HCT116 (cell line): ENCODE measurements around the gene C3orf70.

ENCODE experiments used
- CBX3 ChIP-seq: IDR thresholded peaks from 2 replicates; pipeline ENCODE4 v1.6.1; 2012; ENCODE audit warnings: low read depth
- EGR1 ChIP-seq: IDR thresholded peaks from 2 replicates; pipeline ENCODE4 v1.6.1; 2012; ENCODE audit warnings: low read depth
- EZH2 ChIP-seq: fragments of 200-600 bp; sonication (generic); IDR thresholded peaks from 2 replicates; pipeline ENCODE4 v1.6.1; 2017; ENCODE audit warnings: antibody characterized with exemption, mixed run types
- EZH2phosphoT487 ChIP-seq: fragments of 200-600 bp; IDR thresholded peaks from 2 replicates; pipeline ENCODE4 v1.6.1; 2018; ENCODE audit warnings: antibody characterized with exemption, borderline replicate concordance
- FOSL1 ChIP-seq: IDR thresholded peaks from 2 replicates; pipeline ENCODE4 v1.6.1; 2012; ENCODE audit warnings: low read depth
- POLR2A ChIP-seq: IDR thresholded peaks from 2 replicates; pipeline ENCODE4 v1.7.0; 2011; ENCODE audit warnings: borderline replicate concordance; ENCODE audit not compliant: insufficient read depth, insufficient read length; ENCODE audit errors: extremely low read depth
- POLR2AphosphoS5 ChIP-seq: IDR thresholded peaks from 2 replicates; pipeline ENCODE4 v1.6.1; 2011; ENCODE audit warnings: mild to moderate bottlenecking, low read depth, low read length, moderate library complexity
- SRF ChIP-seq: IDR thresholded peaks from 2 replicates; pipeline ENCODE4 v1.6.1; 2012; ENCODE audit warnings: low read depth
- TF ChIP-seq, protein P1 (sequence below), 3 experiments: fragments of 200-600 bp in 1 of 3; sonication (generic) in 1 of 3; IDR thresholded peaks in 2 of 3; conservative IDR thresholded peaks in 1 of 3; 2 replicates each; pipeline ENCODE4 v1.5.1; 2012 to 2017; ENCODE audit warnings: low read depth in 2 of 3, low read length in 2 of 3, antibody characterized with exemption in 1 of 3, borderline replicate concordance in 1 of 3, control low read depth in 1 of 3, mild to moderate bottlenecking in 1 of 3, mixed read lengths in 1 of 3, mixed run types in 1 of 3, moderate library complexity in 1 of 3; ENCODE audit not compliant: insufficient read depth in 1 of 3
- TF ChIP-seq, protein P2 (sequence below): IDR thresholded peaks from 2 replicates; pipeline ENCODE4 v1.6.1; 2012

DNA sequence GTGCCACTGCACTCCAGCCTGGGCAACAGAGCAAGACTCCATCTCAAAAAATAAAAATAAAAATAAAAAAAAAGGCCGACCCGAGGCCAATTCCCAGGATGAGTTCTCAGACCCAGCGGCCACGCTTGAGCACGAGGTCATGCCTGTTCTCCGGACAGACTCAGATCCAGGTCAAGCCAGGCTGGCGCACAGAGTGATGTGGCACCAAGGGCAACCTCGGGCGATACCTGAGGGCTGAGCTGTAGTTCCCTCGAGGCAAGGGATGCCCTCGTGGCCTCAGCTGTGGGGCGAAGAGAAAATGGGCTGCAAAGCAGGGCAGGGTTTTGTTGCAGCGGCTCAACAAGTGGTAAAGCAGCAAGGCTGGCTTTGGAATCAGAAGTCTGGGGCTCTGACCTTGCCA is 77.3 kb downstream of the C3orf70 start:
- TF ChIP-seq, protein P1, sequence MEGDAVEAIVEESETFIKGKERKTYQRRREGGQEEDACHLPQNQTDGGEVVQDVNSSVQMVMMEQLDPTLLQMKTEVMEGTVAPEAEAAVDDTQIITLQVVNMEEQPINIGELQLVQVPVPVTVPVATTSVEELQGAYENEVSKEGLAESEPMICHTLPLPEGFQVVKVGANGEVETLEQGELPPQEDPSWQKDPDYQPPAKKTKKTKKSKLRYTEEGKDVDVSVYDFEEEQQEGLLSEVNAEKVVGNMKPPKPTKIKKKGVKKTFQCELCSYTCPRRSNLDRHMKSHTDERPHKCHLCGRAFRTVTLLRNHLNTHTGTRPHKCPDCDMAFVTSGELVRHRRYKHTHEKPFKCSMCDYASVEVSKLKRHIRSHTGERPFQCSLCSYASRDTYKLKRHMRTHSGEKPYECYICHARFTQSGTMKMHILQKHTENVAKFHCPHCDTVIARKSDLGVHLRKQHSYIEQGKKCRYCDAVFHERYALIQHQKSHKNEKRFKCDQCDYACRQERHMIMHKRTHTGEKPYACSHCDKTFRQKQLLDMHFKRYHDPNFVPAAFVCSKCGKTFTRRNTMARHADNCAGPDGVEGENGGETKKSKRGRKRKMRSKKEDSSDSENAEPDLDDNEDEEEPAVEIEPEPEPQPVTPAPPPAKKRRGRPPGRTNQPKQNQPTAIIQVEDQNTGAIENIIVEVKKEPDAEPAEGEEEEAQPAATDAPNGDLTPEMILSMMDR (IDR thresholded peaks at IDR 0.05 in 2 of 3, conservative IDR thresholded peaks at IDR 0.05 in 1 of 3; ENCODE audit: borderline replicate concordance in 1 of 3, insufficient read depth in 1 of 3, low read depth in 2 of 3, low read length in 2 of 3), result no peak
- TF ChIP-seq EZH2 (no peak), EGR1 (no peak), POLR2A (no peak), EZH2phosphoT487 (no peak), SRF (no peak), FOSL1 (no peak), CBX3 (no peak), POLR2AphosphoS5 (no peak)
- TF ChIP-seq, protein P2, sequence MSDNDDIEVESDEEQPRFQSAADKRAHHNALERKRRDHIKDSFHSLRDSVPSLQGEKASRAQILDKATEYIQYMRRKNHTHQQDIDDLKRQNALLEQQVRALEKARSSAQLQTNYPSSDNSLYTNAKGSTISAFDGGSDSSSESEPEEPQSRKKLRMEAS, result no peak
